Midbrain (tissue), 1 donor: ENCODE results near the gene ZNF525.
A peak's percentile ranks its signal among the peaks of the same experiment; 100 is the strongest.
"Not testable (repeated sequence)": the region's sequence is repeated elsewhere in the genome, so short reads cannot be mapped to it uniquely, and the experiment has no call there.

Experiments
- DNase-seq: peaks from one replicate; lab custom pipeline; 2025; lab: John Stamatoyannopoulos, UW

Gene ZNF525

DNA sequence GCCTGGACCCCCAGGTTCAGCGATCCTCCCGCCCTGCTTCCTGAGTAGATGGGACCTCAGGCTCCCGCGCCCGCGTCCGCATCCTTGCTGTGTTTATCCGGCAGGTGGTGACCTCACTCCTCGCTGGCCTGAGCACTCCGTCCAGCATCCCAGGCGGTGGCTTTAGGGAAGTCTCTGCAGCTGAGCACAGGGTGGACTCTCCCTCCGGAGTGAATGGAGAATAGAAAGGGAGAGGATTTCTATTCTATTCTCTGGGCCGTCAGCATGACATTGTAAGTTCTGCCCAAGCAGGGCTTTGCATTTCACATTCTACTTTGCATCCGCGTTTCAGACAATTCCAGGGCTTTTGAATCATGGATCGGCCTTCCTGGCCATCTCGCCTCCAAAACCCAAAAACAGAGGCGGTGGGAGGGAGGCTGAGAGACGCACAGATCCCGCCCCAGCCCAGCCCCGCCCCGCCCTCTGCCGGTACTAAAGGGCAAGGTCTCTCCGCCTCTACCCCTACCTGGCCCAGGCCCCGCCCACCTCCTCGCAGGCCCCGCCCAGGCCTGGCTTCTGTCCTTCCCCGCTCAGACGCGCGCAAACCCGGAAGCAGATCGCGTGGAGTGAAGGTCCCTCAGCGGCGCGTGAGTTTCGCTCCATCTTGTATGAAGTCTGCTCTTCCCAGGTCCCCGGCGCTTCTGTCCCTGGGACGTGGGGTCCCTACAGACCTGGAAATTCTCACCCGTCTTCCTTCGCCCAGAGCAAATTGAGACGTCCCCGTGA, at the start of gene ZNF525:
ZNF525 (plus strand) TSS at position 572 of the 765 bp plus-strand sequence. CDS start 6,577 bp downstream, outside the sequence.
- DNase-seq = peak; percentile 69

- no peak for DNase-seq
Measured at GRCh38 chr19:53328967-53329366, 36.5 kb upstream of the ZNF525 start.

DNA sequence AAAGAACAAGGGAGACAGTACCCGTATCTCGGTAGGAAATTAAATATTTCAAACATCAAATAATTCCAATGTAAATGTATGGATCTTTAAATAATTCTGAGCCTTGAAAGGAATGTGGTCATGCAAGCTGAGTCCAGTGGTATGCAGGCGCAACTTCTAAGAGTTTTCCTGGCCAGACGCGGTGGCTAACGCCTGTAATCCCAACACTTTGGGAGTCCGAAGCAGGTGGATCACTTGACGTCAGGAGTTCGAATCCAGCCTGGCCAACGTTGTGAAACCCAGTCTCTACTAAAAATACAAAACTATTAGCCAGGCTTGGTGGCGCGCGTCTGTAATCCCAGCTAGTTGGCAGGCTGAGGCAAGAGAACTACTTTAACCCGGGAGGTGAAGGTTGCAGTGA, 33.0 kb upstream of the ZNF525 start:
- no peak for DNase-seq

DNA sequence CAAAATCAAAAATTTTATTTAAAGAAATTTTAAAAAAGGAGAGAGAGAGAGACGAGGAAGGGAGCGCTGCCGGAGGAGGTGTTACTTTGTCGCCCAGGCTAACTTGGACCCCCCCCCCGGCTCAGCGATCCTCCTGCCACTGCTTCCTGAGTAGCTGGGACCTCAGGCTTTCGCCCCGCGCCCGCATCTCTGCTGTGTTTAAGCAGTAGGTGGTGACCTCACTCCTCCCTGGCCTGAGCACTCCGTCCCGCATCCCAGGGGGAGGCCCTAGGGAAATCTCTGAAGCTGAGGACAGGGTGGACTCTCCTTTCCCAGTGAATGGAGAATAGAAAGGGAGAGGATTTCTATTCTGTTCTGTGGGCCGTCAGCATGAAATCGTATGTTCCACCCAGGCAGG, 32.4 kb upstream of the ZNF525 start:
- DNase-seq = peak; percentile 22

- DNase-seq = peak; percentile 87
Measured at GRCh38 chr19:53333463-53334449, 31.7 kb upstream of the ZNF525 start, which contains the start of gene ZNF845. Gene ZNF845, plus strand, starts transcription at chr19:53333749. Its CDS starts 7,559 bp downstream, at chr19:53341308.

- not testable (repeated sequence) for DNase-seq
Measured at GRCh38 chr19:53344403-53344802, 21.1 kb upstream of the ZNF525 start.

- no peak for DNase-seq
Measured at GRCh38 chr19:53355739-53356138, 9.8 kb upstream of the ZNF525 start.

GRCh38 chr19:53357821-53358581, 7.5 kb upstream of the ZNF525 start:
- DNase-seq = no peak

DNA sequence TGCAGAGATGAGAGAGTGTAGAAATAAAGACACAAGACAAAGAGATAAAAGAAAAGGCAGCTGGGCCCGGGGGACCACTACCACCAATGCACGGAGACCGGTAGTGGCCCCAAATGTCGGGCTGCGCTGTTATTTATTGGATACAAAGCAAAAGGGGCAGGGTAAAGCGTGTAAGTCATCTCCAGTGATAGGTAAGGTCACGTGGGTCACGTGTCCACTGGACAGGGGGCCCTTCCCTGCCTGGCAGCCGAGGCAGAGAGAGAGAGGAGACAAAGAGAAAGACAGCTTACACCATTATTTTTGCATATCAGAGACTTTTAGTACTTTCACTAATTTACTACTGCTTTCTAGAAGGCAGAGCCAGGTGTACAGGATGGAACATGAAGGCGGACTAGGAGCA, 5.4 kb upstream of the ZNF525 start:
- not testable (repeated sequence) for DNase-seq

GRCh38 chr19:53365899-53366493, 491 bp downstream of the ZNF525 start:
- DNase-seq = no peak

- DNase-seq = no peak
Measured at GRCh38 chr19:53372196-53372595, 6.7 kb downstream of the ZNF525 start.

DNA sequence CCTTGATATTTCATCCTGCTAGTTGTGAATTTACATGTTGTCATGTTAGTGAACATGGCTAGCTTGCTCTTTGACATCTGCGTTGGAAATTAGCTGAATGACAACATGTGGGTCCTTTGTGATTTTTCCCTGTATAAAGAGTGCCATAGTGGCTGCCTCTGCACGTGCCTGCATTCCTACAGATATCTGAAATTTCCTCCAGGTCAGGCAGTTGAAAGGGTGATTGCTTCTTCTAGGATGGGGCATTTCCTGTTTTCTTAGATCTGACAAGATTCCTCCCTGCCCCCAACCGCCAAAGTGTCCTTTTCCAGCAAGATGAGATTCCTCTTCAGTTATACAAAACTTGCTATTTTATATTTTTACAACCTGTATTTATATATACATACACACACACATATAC, 8.8 kb downstream of the ZNF525 start:
- no peak for DNase-seq

GRCh38 chr19:53374743-53375142, 9.2 kb downstream of the ZNF525 start:
- no peak for DNase-seq

GRCh38 chr19:53381376-53381775, 15.9 kb downstream of the ZNF525 start:
- no peak for DNase-seq

- DNase-seq = no peak
Measured at GRCh38 chr19:53388168-53388567, 22.7 kb downstream of the ZNF525 start.

DNA sequence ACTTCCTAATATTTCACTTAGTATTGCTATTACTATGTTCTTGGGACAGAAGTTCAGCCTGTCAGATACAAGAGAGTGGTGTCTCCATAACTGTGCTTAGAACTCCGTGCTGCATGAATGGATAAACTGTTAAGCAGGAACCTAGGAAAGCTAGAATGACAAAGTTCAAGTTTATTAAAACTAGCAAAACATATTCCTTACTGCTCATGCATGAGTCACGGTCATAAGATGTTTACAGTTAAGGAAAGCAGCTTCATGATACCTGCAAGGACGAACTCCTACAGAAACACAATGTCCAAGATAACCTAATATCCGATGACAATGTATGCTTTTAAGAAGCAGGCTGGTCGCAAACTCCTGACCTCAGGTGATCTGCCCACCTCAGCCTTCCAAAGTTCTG, 23.4 kb downstream of the ZNF525 start:
- DNase-seq = no peak

DNA sequence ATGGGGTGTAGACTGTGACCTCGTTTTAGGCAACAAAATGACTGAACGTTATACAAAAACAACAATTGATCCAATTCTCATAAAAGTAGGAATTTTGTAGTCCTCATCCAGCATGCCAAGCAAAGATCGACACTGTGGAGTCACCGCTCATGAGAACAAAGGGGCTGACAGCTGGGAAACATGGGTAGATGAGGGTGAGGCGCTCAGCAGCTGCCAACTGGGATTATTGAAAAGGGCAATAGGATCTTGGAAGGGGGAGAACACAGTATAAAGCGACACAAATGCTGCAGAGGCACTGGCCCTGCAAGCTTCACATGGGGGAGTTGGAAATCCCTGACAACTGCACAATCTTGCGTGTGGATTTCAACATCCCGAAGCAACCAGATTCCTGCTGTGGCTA, 24.1 kb downstream of the ZNF525 start:
- no peak for DNase-seq

- DNase-seq = no peak
Measured at GRCh38 chr19:53389978-53390377, 24.5 kb downstream of the ZNF525 start.

GRCh38 chr19:53394522-53394973, 29.0 kb downstream of the ZNF525 start:
- DNase-seq = no peak

- DNase-seq = peak; percentile 89
Measured at GRCh38 chr19:53394974-53395839, 29.7 kb downstream of the ZNF525 start, which contains the start of gene ZNF765. Gene ZNF765, plus strand, starts transcription at chr19:53395149. Its CDS starts 2,867 bp downstream, at chr19:53398016.
